GM12874 (cell line): ENCODE results near the gene AFAP1L1.

ENCODE experiments used
- CTCF ChIP-seq: IDR thresholded peaks from 2 replicates; pipeline ENCODE4 v1.5.1; 2011; ENCODE audit warnings: low read depth, mild to moderate bottlenecking, control low read depth, low read length, moderate library complexity; ENCODE audit not compliant: insufficient read depth

Gene AFAP1L1

GRCh38 chr5:149301049-149301743 lies 29.5 kb downstream of the AFAP1L1 start:
- no peak for TF ChIP-seq CTCF

- no peak for TF ChIP-seq CTCF
These were observed 30.2 kb downstream of the AFAP1L1 start for GRCh38 chr5:149301744-149302380.

GRCh38 chr5:149302641-149303040 lies 31.0 kb downstream of the AFAP1L1 start:
- no peak for TF ChIP-seq CTCF

GRCh38 chr5:149303210-149303609 lies 31.6 kb downstream of the AFAP1L1 start:
- no peak for TF ChIP-seq CTCF

- no peak for TF ChIP-seq CTCF
These were observed 32.8 kb downstream of the AFAP1L1 start for GRCh38 chr5:149304195-149305078.

- no peak for TF ChIP-seq CTCF
These were observed 37.7 kb downstream of the AFAP1L1 start for GRCh38 chr5:149309354-149309753.

- no peak for TF ChIP-seq CTCF
These were observed 38.8 kb downstream of the AFAP1L1 start for GRCh38 chr5:149310488-149310887.
